GM12878 (cell line): ENCODE results near the gene ATP1B2. TPM values are rescaled to one million over a fixed set of nuclear protein-coding genes. Genes with fewer than 3 reads are reported as not detected.
A peak's percentile ranks its signal among the peaks of the same experiment; 100 is the strongest.
"Not testable (repeated sequence)": the region's sequence is repeated elsewhere in the genome, so short reads cannot be mapped to it uniquely, and the experiment has no call there.

Experiments
- ATAC-seq: fragments of 200-7000 bp; cut with Tn5 transposase; 3 replicates; pipeline ENCODE4 v1.9.1; 2020; ENCODE audit warnings: mild to moderate bottlenecking, moderate library complexity
- BruUV-seq: library from RNA; stranded (reverse); fragments of 400-500 nt; replicated peaks from 2 replicates; lab custom pipeline; 2021; lab: Mats Ljungman, UMichigan
- CTCF ChIA-PET: fragments of 300-600 bp; sonication (Branson Sonifier 250); formaldehyde crosslinking; extraction: SDS; loops from one replicate; lab custom pipeline; 2021; ENCODE audit warnings: inconsistent platforms; lab: Yijun Ruan, JAX
- POLR2A ChIA-PET: fragments of 350-600 bp; formaldehyde crosslinking; extraction: SDS; loops from one replicate; lab custom pipeline; 2021; ENCODE audit warnings: inconsistent platforms; lab: Charles Lee
- RAD21 ChIA-PET: fragments of 300-600 bp; sonication (Branson Sonifier 250); formaldehyde crosslinking; loops from one replicate; lab custom pipeline; 2023; ENCODE audit warnings: antibody characterized with exemption; ENCODE audit not compliant: unreplicated experiment; lab: Charles Lee
- SMC1A ChIA-PET: fragments of 300-600 bp; sonication (Branson Sonifier 250); formaldehyde crosslinking; loops from one replicate; lab custom pipeline; 2023; ENCODE audit not compliant: unreplicated experiment, uncharacterized antibody; lab: Charles Lee
- DNase-seq: peaks from one replicate; pipeline ENCODE4 v3.0.0-alpha.2; 2011; ENCODE audit warnings: low read depth, low spot score
- FAIRE-seq: peaks from 3 replicates; lab custom pipeline; 2011; peaks lifted over from hg19 to GRCh38; lab: Jason Lieb, UNC
- H2AFZ ChIP-seq: 2 replicates; pipeline ENCODE4 v1.6.0; 2011; ENCODE audit warnings: low read depth, low read length, control low read depth; ENCODE audit not compliant: control insufficient read depth
- H3K27ac ChIP-seq: 2 replicates; pipeline ENCODE4 v1.5.1; 2011; ENCODE audit warnings: control low read depth; ENCODE audit not compliant: control insufficient read depth, insufficient read depth
- H3K27me3 ChIP-seq, 2 experiments: replicated peaks in 1 of 2; 2 replicates each; pipeline versions ENCODE4 v1.6.0 to v1.6.1; 2011; ENCODE audit warnings: low read length in 1 of 2; ENCODE audit not compliant: control insufficient read depth in 2 of 2, insufficient read depth in 2 of 2
- H3K36me3 ChIP-seq, 2 experiments: 2 replicates each; pipeline ENCODE4 v1.5.1; 2011; ENCODE audit warnings: low read length in 1 of 2; ENCODE audit not compliant: control insufficient read depth in 2 of 2, insufficient read depth in 2 of 2
- H3K4me1 ChIP-seq: 2 replicates; pipeline ENCODE4 v1.6.1; 2011; ENCODE audit warnings: mild to moderate bottlenecking, low read length, moderate library complexity, mixed read lengths; ENCODE audit not compliant: control insufficient read depth, insufficient read depth
- H3K4me2 ChIP-seq: 2 replicates; pipeline ENCODE4 v1.6.0; 2011; ENCODE audit warnings: control low read depth; ENCODE audit not compliant: control insufficient read depth, insufficient read depth
- H3K4me3 ChIP-seq: fragments of 200-600 bp; sonication (generic); 2 replicates; pipeline ENCODE4 v1.5.1; 2016
- H3K79me2 ChIP-seq: 2 replicates; pipeline ENCODE4 v1.6.0; 2011; ENCODE audit warnings: low read length; ENCODE audit not compliant: control insufficient read depth, insufficient read depth
- H3K9ac ChIP-seq: 2 replicates; pipeline ENCODE4 v1.8.0; 2011; ENCODE audit warnings: low read length, control low read depth, mixed read lengths; ENCODE audit not compliant: control insufficient read depth, insufficient read depth
- H3K9me3 ChIP-seq: replicated peaks from 3 replicates; pipeline ENCODE4 v1.5.1; 2011; ENCODE audit warnings: mild to moderate bottlenecking, low read length; ENCODE audit not compliant: control insufficient read depth, insufficient read depth
- H4K20me1 ChIP-seq: 2 replicates; pipeline ENCODE4 v1.6.0; 2011; ENCODE audit not compliant: control insufficient read depth, insufficient read depth
- NFYB ChIP-seq: IDR thresholded peaks from 2 replicates; pipeline ENCODE4 v1.6.1; 2011; ENCODE audit warnings: low read depth, mild to moderate bottlenecking, low read length, improper control_type of control experiment, moderate library complexity; ENCODE audit not compliant: insufficient read depth
- RFX5 ChIP-seq: IDR thresholded peaks from 2 replicates; pipeline ENCODE4 v1.6.1; 2011; ENCODE audit warnings: low read depth, low read length, improper control_type of control experiment
- SPI1 ChIP-seq: IDR thresholded peaks from 2 replicates; pipeline ENCODE4 v1.6.1; 2011; ENCODE audit warnings: low read depth, mild to moderate bottlenecking, low read length, moderate library complexity, borderline replicate concordance; ENCODE audit not compliant: insufficient read depth
- WGBS: methylation state at CpG from one replicate; pipeline ENCODE4 v1.1.6; 2016; ENCODE audit warnings: low lambda C conversion rate; ENCODE audit not compliant: insufficient replicate concordance, insufficient coverage; ENCODE audit errors: missing lambda C conversion rate; 5-methylcytosine and 5-hydroxymethylcytosine counted together
- in situ Hi-C: fragments of 300-500 bp; cut with MboI; formaldehyde crosslinking; loops from 9 replicates; pipeline ENCODE4 v1.14.3; 2018; ENCODE audit warnings: mixed read lengths
- intact Hi-C: fragments of 100-400 bp; cut with micrococcal nuclease; formaldehyde crosslinking; loops from one replicate; pipeline ENCODE4 v1.14.2; 2022; ENCODE audit not compliant: unreplicated experiment
- polyA plus RNA-seq, 11 experiments: library from polyadenylated mRNA; depleted of rRNA in 4 of 11; unstranded in 6 of 11; stranded (reverse) in 5 of 11; fragments of >200 nt; fragmentation: Nextera tagmentation in 4 of 11; fragmentation: Illumina TruSeq in 1 of 11; extraction: Ambion mirVana in 4 of 11; extraction: Trizol in 1 of 11; gene quantifications; 1 replicate in 1 of 11; 2 replicates in 10 of 11; pipeline versions ENCODE4 v1.2.1 to v1.2.3, GENCODE V29; 2011 to 2016; ENCODE audit warnings: inconsistent platforms in 2 of 11, missing spikeins in 2 of 11, low read depth in 1 of 11
- total RNA-seq, 4 experiments: library from RNA; depleted of rRNA in 3 of 4; stranded (reverse); fragments of >200 nt in 3 of 4; fragmentation: Illumina TruSeq in 1 of 4; extraction: Trizol in 1 of 4; gene quantifications; 2 replicates each; pipeline versions ENCODE4 v1.2.1 to v1.2.3, GENCODE V29; 2013 to 2021

Gene ATP1B2
- total and polyA plus RNA-seq, 10 of the 15 experiments (the other 5 are each of a cell fraction or from before 2014, with no cell fraction given) = 0.03 to 0.29 (median 0.15) TPM; not detected in 3

- H3K79me2 ChIP-seq, intact Hi-C loops, RAD21 ChIA-PET, H3K36me3 ChIP-seq, H4K20me1 ChIP-seq, H3K9ac ChIP-seq, H3K4me1 ChIP-seq, BruUV-seq, H3K4me2 ChIP-seq, POLR2A ChIA-PET, in situ Hi-C loops, H3K27ac ChIP-seq, H3K9me3 ChIP-seq, DNase-seq, FAIRE-seq, H3K4me3 ChIP-seq, H2AFZ ChIP-seq, ATAC-seq, H3K27me3 ChIP-seq: not testable (repeated sequence)
- ChIA-PET SMC1A (interaction anchor here (1.4 kb wide), 1 partner anchor 46 kb away, joined by 4 read pairs; the partner anchor contains the start of gene WRAP53), CTCF (interaction anchor here (2.0 kb wide), 2 partner anchors 9 to 46 kb away, joined by 6 to 8 read pairs; partner anchors contain the start of gene TP53)
- TF ChIP-seq NFYB = 0 out of 2 replicates have a peak, but pooled peaks have one; percentile 5
- 39% methylated on average over 7 of the region's 7 CpGs for WGBS
These were observed 9.1 kb upstream of the ATP1B2 start for GRCh38 chr17:7641635-7642034.

- no peak for FAIRE-seq
- ChIA-PET RAD21 (no interaction called here), SMC1A (no interaction called here), CTCF (no interaction called here), POLR2A (no interaction called here)
- intact Hi-C loops (no loop called here), in situ Hi-C loops (no loop called here)
- ATAC-seq = no peak
- no peak for DNase-seq
- Histone ChIP-seq H3K9ac (no peak overlapping the region), H3K4me3 (no peak overlapping the region), H3K79me2 (no peaks in the 10 kb centered on the region), H3K4me2 (no peak overlapping the region), H3K27me3 (no peaks in the 10 kb centered on the region), H3K36me3 (no peaks in the 10 kb centered on the region), H4K20me1 (no peaks in the 10 kb centered on the region), H3K27ac (no peak overlapping the region), H3K9me3 (no peaks in the 10 kb centered on the region), H2AFZ (no peak overlapping the region), H3K4me1 (no peaks in the 10 kb centered on the region)
- TF ChIP-seq SPI1 (peak; percentile 51; the same call in 1 of the 2 replicates), RFX5 (no peak)
- BruUV-seq = no TSS peak
- WGBS = 17% methylated on average over 4 of the region's 4 CpGs
These were observed 6.0 kb upstream of the ATP1B2 start for GRCh38 chr17:7644775-7645174.
